GM18511 (cell line): Measurements from ENCODE around the gene TMEM143.

Experiments used
- ATAC-seq: cut with Tn5 transposase; IDR thresholded peaks from one replicate; pipeline ENCODE4 v1.9.1; 2021; ENCODE audit warnings: mild to moderate bottlenecking, moderate library complexity; ENCODE audit not compliant: unreplicated experiment

Gene TMEM143

GRCh38 chr19:48361912-48362311 is 1.8 kb downstream of the TMEM143 start:
- ATAC-seq: no peak

- ATAC-seq: no peak
These were observed 4.6 kb downstream of the TMEM143 start for GRCh38 chr19:48359123-48359522.

- ATAC-seq: no peak
These were observed 8.3 kb downstream of the TMEM143 start for GRCh38 chr19:48355365-48355954.

GRCh38 chr19:48354332-48354992 is 9.3 kb downstream of the TMEM143 start:
- no peak for ATAC-seq

- ATAC-seq: no peak
These were observed 10.1 kb downstream of the TMEM143 start for GRCh38 chr19:48353677-48354076.

- ATAC-seq: no peak
These were observed 12.4 kb downstream of the TMEM143 start for GRCh38 chr19:48351341-48351752.

GRCh38 chr19:48350856-48351255 is 12.9 kb downstream of the TMEM143 start:
- ATAC-seq: no peak

- no peak for ATAC-seq
These were observed 15.0 kb downstream of the TMEM143 start for GRCh38 chr19:48348737-48349136.

- no peak for ATAC-seq
These were observed 15.7 kb downstream of the TMEM143 start for GRCh38 chr19:48348045-48348444.

- ATAC-seq: no peak
These were observed 17.5 kb downstream of the TMEM143 start for GRCh38 chr19:48346191-48346590.

- ATAC-seq: no peak
These were observed 18.8 kb downstream of the TMEM143 start for GRCh38 chr19:48344892-48345291.

GRCh38 chr19:48342841-48343540 is 20.7 kb downstream of the TMEM143 start:
- no peak for ATAC-seq

GRCh38 chr19:48342414-48342738 is 21.4 kb downstream of the TMEM143 start:
- no peak for ATAC-seq

- no peak for ATAC-seq
These were observed 22.0 kb downstream of the TMEM143 start for GRCh38 chr19:48341515-48342413.

- ATAC-seq: no peak
These were observed 22.7 kb downstream of the TMEM143 start for GRCh38 chr19:48340995-48341394.

- ATAC-seq: no peak
These were observed 24.8 kb downstream of the TMEM143 start for GRCh38 chr19:48338802-48339503.

GRCh38 chr19:48338253-48338755 is 25.4 kb downstream of the TMEM143 start:
- no peak for ATAC-seq

GRCh38 chr19:48333467-48334384 is 30.0 kb downstream of the TMEM143 start:
- ATAC-seq: peak; percentile 55

GRCh38 chr19:48332662-48333466 is 30.9 kb downstream of the TMEM143 start:
- ATAC-seq: peak; percentile 65
